ENCODE results near the gene ENTPD7. TPM values are rescaled to one million over a fixed set of nuclear protein-coding genes. Genes with fewer than 3 reads are reported as not detected.

Gene ENTPD7
- 14.1 to 19.3 TPM (median 17.9 TPM) in 5 replicates for total RNA-seq (2022; extraction: Qiagen RNA extraction; ENCODE audit: low read depth)

GRCh38 chr10:99659031-99659867 is at the start of gene ENTPD7:
ENTPD7 (plus strand) TSS chr10:99659509; CDS start chr10:99659957, 448 bp downstream.

GRCh38 chr10:99619851-99620710 is 39.2 kb upstream of the ENTPD7 start, which contains the start of gene SLC25A28:
SLC25A28 (minus strand) TSS chr10:99620439; CDS start chr10:99620335, 104 bp downstream.

GRCh38 chr10:99732033-99732842 is 72.9 kb downstream of the ENTPD7 start, which contains the start of the genes COX15 and CUTC:
COX15 (minus strand) TSS chr10:99732127; CDS start chr10:99732049, 78 bp downstream.
CUTC (plus strand) TSS chr10:99732234; CDS start chr10:99732349, 115 bp downstream.

Other genes starting within 250 kb of the ENTPD7 start
- 34.2 to 40.8 TPM (median 34.9 TPM) in 5 replicates for gene GOT1, start 228.9 kb upstream of the ENTPD7 start, total RNA-seq (2022; extraction: Qiagen RNA extraction; ENCODE audit: low read depth)
- gene NKX2-3, start 126.6 kb upstream of the ENTPD7 start, total RNA-seq (2022; extraction: Qiagen RNA extraction; ENCODE audit: low read depth), result 0.06 TPM in 1 of 5 replicates, not detected in the others
- 27.6 to 30.4 TPM (median 29.2 TPM) in 5 replicates for gene SLC25A28, start 39.1 kb upstream of the ENTPD7 start, total RNA-seq (2022; extraction: Qiagen RNA extraction; ENCODE audit: low read depth)
- gene COX15, start 72.6 kb downstream of the ENTPD7 start, total RNA-seq (2022; extraction: Qiagen RNA extraction; ENCODE audit: low read depth), result 25.1 to 36.7 TPM (median 35.5 TPM) in 5 replicates
- gene CUTC, start 72.7 kb downstream of the ENTPD7 start, total RNA-seq (2022; extraction: Qiagen RNA extraction; ENCODE audit: low read depth), result 33.5 to 41.1 TPM (median 35.5 TPM) in 5 replicates
- 141 to 192 TPM (median 172 TPM) in 5 replicates for gene ABCC2, start 123.1 kb downstream of the ENTPD7 start, total RNA-seq (2022; extraction: Qiagen RNA extraction; ENCODE audit: low read depth)

Data from A549 treated with DMSO at 1 μM for 4 hours (cell line).